Measurements from ENCODE around the gene IL1R2. TPM values are rescaled to one million over a fixed set of nuclear protein-coding genes. Genes with fewer than 3 reads are reported as not detected.

Gene IL1R2
- total and polyA plus RNA-seq, 2 donors: 0.37 to 31.2 TPM

DNA sequence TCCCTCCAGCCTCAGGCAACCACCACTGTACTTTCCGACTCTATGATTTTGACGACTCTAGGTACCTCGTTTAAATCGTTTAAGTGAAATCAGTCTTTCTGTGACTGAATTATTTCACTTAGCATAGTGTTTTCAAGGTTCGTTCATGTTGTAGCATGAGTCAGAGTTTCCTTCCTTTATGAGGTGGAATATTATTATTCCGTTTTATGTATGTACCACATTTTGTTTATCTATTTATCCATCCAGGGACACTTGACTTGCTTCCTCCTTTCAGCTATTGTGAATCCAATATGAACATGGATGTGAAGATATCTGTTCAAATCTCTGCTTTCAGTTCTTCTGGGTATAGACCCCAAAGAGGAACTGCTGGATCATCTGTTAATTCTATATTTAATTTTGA, 19.1 kb downstream of the IL1R2 start:
- no peak for DNase-seq (ENCODE audit: extremely low spot score)
- Histone ChIP-seq H3K4me1 (ENCODE audit: insufficient read depth) (no peaks in the 10 kb centered on the region), H3K4me3 (ENCODE audit: low read depth, low read length) (no peak overlapping the region), H3K36me3 (ENCODE audit: insufficient read depth) (no peaks in the 10 kb centered on the region), H3K27ac (ENCODE audit: low read depth) (no peak overlapping the region)
- WGBS: 79% methylated on average over 6 of the region's 6 CpGs

DNA sequence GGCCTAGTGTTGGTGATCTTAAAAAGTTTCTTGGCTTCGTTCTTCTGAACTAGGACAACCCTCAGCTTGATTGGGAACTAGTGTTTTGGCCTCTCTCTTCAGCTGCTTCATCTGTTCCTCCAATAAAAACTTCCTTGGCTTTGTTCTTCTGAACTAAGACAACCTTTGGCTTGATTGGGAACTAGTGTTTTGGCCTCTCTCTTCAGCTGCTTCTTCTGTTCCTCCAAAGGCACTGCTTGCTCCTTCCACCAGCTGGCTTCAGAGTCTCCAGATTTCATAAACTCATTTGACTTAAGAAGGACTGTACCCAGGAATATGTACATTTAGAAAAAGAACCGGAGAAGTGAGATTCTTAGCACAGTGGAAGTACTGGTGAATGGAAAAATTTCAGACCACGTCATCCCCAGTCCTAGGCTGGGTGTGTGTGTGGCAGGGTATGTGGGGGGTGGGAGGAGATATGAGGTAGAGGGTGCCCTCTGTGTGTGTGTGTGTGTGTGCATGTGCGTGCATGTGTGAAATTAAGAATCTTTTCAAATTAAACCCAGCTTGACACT, 20.4 kb downstream of the IL1R2 start:
- 85% methylated on average over 4 of the region's 4 CpGs for WGBS
- H3K4me1 ChIP-seq (ENCODE audit: insufficient read depth): no peaks in the 10 kb centered on the region
- H3K4me3 ChIP-seq (ENCODE audit: low read depth, low read length): no peak overlapping the region
- H3K36me3 ChIP-seq (ENCODE audit: insufficient read depth): no peaks in the 10 kb centered on the region
- DNase-seq (ENCODE audit: extremely low spot score): no peak
- no peak overlapping the region for H3K27ac ChIP-seq (ENCODE audit: low read depth)

DNA sequence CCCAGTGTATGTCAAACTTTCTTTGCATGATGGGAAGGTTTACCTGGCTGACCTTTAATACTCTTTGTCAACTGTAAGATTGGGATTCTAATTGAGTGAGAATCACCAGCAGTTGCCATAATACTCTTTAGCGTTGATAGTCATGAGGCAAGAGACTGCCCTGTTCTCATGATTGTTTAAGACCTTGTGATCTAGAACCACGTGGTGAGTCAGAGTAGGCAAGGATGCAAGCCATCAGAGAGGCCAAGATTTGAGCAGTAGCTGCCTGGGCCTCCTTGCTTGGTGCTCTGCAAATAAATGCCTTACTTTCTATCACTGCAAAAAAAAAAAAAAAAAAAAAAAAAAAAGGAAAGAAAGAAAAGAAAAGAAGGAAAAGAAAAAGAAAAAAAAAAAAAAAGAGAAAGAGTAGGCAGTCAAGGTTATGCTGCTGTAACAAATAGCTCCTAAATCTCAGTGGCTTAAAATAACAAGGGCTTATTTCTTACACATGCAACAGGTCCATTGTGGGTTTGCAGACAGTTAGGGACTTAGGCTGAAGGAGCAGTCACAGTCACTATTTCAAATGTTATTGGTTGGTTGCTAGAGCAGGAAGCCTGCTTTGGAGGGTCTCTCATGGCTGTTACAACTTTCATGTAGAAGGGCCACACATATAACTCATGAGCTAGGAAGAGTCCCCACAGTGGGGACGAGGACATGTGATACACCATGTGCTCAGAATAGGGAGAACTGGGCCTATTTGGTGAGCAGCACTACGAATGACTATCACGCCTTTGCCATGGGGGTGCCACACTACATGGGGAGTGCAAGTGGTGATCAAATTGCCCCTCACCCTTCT, 21.7 kb downstream of the IL1R2 start:
- no peaks in the 10 kb centered on the region for H3K4me1 ChIP-seq (ENCODE audit: insufficient read depth)
- no peak overlapping the region for H3K27ac ChIP-seq (ENCODE audit: low read depth)
- WGBS: 89% methylated on average over 5 of the region's 5 CpGs
- no peaks in the 10 kb centered on the region for H3K36me3 ChIP-seq (ENCODE audit: insufficient read depth)
- H3K4me3 ChIP-seq (ENCODE audit: low read depth, low read length): no peak overlapping the region
- no peak for DNase-seq (ENCODE audit: extremely low spot score)

DNA sequence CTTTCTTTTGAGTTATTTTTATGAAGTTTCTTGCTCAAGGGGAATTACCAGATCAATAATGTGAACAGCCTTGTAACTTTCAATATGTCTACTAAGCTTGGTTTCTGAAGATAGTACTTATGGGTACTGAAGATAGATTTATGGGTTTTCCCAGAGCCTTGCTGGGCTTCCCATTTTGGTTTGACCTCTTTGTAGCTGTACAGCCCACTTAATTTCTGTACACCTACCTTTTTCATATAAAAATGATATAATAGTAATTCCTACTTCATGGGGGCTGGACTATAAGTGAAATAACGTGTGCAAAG, 22.2 kb downstream of the IL1R2 start:
- DNase-seq (ENCODE audit: extremely low spot score): no peak
- 93% methylated on average over 1 of the region's 1 CpG for WGBS
- H3K36me3 ChIP-seq (ENCODE audit: insufficient read depth): no peaks in the 10 kb centered on the region
- H3K4me1 ChIP-seq (ENCODE audit: insufficient read depth): no peaks in the 10 kb centered on the region
- H3K27ac ChIP-seq (ENCODE audit: low read depth): no peak overlapping the region
- H3K4me3 ChIP-seq (ENCODE audit: low read depth, low read length): no peak overlapping the region

DNA sequence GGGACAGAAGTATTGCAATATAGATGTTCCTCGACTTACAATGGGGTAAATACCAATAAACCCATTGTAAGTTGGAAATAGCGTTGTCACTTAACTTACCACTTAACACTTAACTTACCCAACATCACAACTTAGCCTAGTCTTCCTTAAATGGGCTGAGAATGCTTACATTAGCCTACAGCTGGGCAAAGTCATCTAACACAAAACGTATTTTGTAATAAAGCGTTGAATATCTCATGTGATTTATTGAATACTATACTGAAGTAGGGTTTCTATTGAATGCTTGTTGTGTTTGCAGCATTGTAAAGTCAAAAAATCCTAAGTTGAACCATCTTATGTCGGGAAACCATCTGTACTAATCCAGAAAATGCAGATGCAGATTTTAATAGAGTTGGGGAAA, 23.6 kb downstream of the IL1R2 start:
- H3K36me3 ChIP-seq (ENCODE audit: insufficient read depth): no peaks in the 10 kb centered on the region

DNA sequence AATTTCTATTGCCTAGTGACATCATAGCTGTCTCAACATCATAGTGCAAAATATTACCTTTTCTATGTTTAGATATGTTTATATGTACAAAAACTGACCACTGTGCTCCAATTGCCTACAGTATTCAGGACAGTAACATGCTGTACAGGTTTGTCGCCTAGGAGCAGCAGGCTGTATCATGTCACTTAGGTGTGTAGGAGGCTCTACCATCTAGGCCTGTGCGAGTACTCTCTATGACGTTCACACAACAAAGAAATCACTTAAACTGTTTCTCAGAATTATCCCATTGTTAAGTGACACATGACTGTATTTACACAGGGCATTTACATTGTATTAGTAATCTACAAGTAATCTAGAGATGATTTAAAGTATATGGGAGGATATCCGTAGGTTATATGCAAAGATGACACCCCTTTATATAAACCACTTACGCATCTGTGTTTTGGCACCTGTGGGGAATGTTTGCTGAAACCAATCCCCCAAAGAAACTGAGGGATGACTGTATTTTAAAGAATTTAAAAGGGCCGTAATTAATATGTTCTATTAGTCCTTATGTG, 24.7 kb downstream of the IL1R2 start:
- no peak for DNase-seq (ENCODE audit: extremely low spot score)
- Histone ChIP-seq H3K27ac (ENCODE audit: low read depth) (no peak overlapping the region), H3K4me3 (ENCODE audit: low read depth, low read length) (no peak overlapping the region), H3K36me3 (ENCODE audit: insufficient read depth) (no peaks in the 10 kb centered on the region), H3K4me1 (ENCODE audit: insufficient read depth) (no peaks in the 10 kb centered on the region)
- 80% methylated on average over 6 of the region's 6 CpGs for WGBS

More for the DNA sequence above, 23.6 kb downstream of the IL1R2 start:
- DNase-seq (ENCODE audit: extremely low spot score): no peak
- Histone ChIP-seq H3K27ac (ENCODE audit: low read depth) (no peak overlapping the region), H3K4me3 (ENCODE audit: low read depth, low read length) (no peak overlapping the region), H3K4me1 (ENCODE audit: insufficient read depth) (no peaks in the 10 kb centered on the region)
- WGBS: 79% methylated on average over 5 of the region's 5 CpGs

DNA sequence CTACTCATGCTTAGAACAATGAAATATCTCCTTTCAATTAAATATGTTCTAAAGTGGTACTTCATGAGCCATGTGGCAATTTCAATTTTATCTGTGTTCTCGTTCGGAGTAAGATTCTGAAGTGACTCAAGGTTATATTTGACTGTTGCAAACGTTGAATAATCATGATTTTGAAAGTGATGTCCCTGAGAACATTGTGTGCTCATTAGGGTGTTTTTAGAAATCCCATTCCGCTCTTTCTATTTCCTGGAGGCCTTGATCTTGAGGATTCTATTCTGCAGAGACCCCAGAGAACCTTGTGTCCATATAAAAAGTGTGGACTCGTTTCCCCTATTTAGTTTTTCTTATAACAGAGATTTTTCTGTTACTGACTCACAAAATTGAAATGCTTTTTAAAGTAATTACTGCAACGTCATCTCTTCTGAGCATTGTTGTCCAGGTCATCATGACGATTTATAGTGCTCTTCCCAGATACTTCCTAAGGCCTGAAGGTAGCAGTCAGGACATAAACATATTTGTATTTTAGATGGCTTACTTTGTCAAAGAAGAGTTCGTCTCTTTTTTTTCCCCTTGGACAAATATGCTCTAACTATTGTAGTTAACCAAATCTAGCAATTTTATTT, 27.2 kb downstream of the IL1R2 start:
- Histone ChIP-seq H3K27ac (ENCODE audit: low read depth) (no peak overlapping the region), H3K36me3 (ENCODE audit: insufficient read depth) (no peaks in the 10 kb centered on the region), H3K4me1 (ENCODE audit: insufficient read depth) (no peaks in the 10 kb centered on the region), H3K4me3 (ENCODE audit: low read depth, low read length) (no peak overlapping the region)
- DNase-seq (ENCODE audit: extremely low spot score): no peak
- 86% methylated on average over 8 of the region's 8 CpGs for WGBS

DNA sequence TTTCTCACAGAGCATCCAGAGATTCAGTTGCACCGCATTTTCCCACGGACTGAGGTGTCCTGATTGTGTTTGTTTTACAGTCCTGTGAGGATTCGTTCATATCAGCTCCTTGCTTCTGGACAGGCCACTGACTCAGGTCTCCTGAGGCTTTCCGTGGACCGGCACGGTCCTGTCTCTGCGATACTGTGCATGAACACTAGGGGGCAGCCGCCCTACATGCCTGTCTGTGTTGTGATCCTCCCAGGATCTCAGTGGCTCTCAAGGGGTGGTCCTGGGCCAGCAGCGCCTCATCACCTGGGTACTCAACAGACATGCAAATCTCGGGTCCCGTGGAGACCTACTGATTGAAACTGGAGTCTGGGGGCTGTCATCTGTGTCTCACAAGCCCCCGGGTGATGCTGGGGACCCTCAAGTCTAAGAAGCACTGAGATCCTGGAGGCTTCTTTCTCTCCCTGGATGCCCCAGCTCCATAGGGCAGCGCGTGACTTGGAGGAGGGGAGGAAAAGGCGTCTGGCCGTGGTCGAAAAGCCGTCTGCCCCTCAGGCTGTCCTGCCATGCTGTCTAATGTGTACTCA, 28.9 kb downstream of the IL1R2 start:
- 17% methylated on average over 18 of the region's 18 CpGs for WGBS
- no peaks in the 10 kb centered on the region for H3K36me3 ChIP-seq (ENCODE audit: insufficient read depth)
- no peak overlapping the region for H3K27ac ChIP-seq (ENCODE audit: low read depth)
- H3K4me3 ChIP-seq (ENCODE audit: low read depth, low read length): no peak overlapping the region
- DNase-seq (ENCODE audit: extremely low spot score): no peak
- H3K4me1 ChIP-seq (ENCODE audit: insufficient read depth): no peaks in the 10 kb centered on the region

DNA sequence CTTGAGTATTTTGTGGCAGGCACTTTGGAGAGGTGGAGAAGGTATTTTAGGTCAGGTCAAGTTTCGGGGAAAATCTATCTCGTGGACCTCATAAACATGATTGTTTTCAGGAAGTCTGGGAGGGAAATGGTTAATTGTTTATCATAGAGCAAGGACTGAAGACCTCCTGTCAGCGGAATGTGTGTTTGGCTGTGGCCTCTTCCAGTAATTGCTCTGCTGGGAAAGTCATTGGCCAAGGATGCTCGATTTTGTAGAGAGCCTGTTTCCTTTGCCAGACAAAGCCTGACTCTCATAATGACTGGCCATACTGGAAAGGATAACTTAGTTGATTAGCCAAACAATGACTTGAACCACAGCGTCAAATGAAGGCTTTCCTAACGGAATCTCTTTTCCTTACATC, 30.0 kb downstream of the IL1R2 start:
- Histone ChIP-seq H3K4me1 (ENCODE audit: insufficient read depth) (no peaks in the 10 kb centered on the region), H3K27ac (ENCODE audit: low read depth) (no peak overlapping the region), H3K36me3 (ENCODE audit: insufficient read depth) (no peaks in the 10 kb centered on the region), H3K4me3 (ENCODE audit: low read depth, low read length) (no peak overlapping the region)
- DNase-seq (ENCODE audit: extremely low spot score): no peak
- 57% methylated on average over 6 of the region's 6 CpGs for WGBS

DNA sequence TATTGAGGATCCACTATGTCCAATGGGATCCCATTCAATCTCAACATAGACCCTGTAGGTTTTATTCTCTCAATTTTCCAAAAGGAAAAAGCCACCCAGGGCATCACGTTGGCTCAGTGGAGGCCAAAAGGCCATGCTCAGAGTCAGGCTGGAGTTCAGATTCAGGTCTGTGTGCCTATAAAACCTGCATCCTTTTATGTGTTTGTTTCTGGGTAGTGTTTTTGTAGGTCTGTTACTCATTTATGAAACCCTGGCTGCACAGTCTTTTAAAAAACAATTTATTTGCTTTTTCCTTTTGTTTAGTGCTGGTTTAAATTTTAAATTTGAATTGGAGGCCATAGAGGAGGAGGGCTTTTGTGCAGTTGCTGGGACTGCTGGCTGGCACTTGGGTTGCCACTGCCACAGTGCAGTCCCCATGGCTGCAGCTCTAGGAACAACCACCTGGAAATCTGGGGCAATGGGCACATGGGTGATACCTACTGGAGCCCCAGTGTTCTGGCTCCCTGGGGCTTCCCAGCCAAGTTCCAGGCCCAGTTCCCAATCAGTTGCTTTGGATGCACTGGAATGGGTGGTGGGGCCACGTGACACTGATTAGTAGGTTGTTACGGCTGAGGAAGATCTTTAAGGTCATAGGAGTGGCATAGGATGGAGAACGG, 31.3 kb downstream of the IL1R2 start:
- H3K4me3 ChIP-seq (ENCODE audit: low read depth, low read length): no peak overlapping the region
- no peak overlapping the region for H3K27ac ChIP-seq (ENCODE audit: low read depth)
- no peaks in the 10 kb centered on the region for H3K36me3 ChIP-seq (ENCODE audit: insufficient read depth)
- DNase-seq (ENCODE audit: extremely low spot score): no peak
- 90% methylated on average over 4 of the region's 4 CpGs for WGBS
- H3K4me1 ChIP-seq (ENCODE audit: insufficient read depth): no peaks in the 10 kb centered on the region

DNA sequence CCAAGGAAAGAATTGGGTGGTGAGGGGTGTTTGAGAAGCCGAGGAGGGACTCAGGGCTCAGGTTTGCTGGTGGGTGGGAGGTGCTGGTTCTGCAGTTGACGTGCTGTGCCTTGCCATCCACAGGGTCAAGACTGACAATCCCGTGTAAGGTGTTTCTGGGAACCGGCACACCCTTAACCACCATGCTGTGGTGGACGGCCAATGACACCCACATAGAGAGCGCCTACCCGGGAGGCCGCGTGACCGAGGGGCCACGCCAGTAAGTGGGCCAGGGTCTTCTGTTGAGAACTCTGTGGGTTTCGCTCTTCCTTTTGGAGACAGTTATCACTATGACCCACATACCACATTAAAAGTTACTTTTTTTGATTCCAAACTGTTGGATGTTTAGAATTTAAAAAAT, 32.6 kb downstream of the IL1R2 start:
- WGBS: 97% methylated on average over 12 of the region's 12 CpGs

DNA sequence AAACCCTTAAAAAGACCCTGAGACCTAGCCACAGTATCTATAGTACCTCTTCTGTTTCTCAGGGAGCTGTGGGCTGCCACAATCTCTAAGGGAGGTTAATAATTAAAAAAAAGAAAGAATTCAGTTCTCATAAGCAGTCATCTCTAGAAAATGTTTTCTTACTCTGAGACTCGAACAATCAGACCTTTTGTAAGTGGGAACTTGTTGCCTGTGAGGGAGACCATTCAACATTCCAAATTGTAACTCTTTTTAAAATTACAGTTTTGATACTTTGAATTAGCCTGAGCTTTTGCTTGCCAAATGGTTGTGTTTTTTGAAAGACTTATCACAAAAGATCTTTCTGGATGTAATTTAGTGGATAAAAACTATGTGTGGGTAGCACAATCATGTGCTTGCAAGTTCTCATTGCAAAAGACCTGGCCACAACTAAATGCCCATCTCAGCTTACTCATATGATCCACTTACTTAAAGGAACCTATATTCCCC, 33.3 kb downstream of the IL1R2 start:
- 69% methylated on average over 1 of the region's 1 CpG for WGBS
- no peak overlapping the region for H3K4me3 ChIP-seq (ENCODE audit: low read depth, low read length)
- no peak overlapping the region for H3K27ac ChIP-seq (ENCODE audit: low read depth)
- peaks cover under 1% of the 10 kb centered on the region for H3K4me1 ChIP-seq (ENCODE audit: insufficient read depth)
- no peak for DNase-seq (ENCODE audit: extremely low spot score)
- H3K36me3 ChIP-seq (ENCODE audit: insufficient read depth): no peaks in the 10 kb centered on the region

More for the DNA sequence above, 32.6 kb downstream of the IL1R2 start:
- Histone ChIP-seq H3K27ac (ENCODE audit: low read depth) (no peak overlapping the region), H3K36me3 (ENCODE audit: insufficient read depth) (no peaks in the 10 kb centered on the region), H3K4me3 (ENCODE audit: low read depth, low read length) (no peak overlapping the region), H3K4me1 (ENCODE audit: insufficient read depth) (no peaks in the 10 kb centered on the region)
- DNase-seq (ENCODE audit: extremely low spot score): no peak

DNA sequence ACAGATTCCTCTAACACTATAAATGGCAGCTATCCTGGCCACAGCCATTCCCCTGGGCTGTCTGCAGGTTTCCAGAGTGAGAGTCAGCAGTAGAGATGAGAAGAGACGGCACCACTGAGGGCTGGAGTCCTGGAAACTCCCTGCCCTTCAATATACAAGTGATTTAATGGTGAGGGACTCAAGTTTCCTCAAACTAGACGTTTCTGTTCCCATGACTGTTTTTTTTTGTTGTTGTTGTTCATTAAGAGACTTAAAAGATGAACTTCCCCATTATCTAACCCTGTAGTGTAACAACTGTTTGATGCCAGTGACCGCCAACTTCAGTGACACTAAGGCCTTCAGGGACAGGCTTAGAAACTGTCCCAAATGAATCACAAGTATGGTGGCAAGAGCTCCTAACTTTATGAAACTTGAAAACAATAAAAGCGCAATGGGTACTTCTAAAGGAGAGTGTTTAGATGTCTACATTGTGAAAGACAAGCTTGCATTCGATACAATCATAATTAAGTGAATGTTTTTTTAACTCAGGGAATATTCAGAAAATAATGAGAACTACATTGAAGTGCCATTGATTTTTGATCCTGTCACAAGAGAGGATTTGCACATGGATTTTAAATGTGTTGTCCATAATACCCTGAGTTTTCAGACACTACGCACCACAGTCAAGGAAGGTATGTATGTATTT, 34.0 kb downstream of the IL1R2 start:
- WGBS: 89% methylated on average over 6 of the region's 6 CpGs

More for the DNA sequence above, 34.0 kb downstream of the IL1R2 start:
- peaks cover 1% of the 10 kb centered on the region for H3K4me1 ChIP-seq (ENCODE audit: insufficient read depth)
- H3K36me3 ChIP-seq (ENCODE audit: insufficient read depth): no peaks in the 10 kb centered on the region
- no peak for DNase-seq (ENCODE audit: extremely low spot score)
- no peak overlapping the region for H3K27ac ChIP-seq (ENCODE audit: low read depth)
- no peak overlapping the region for H3K4me3 ChIP-seq (ENCODE audit: low read depth, low read length)

Measured in urinary bladder (tissue), 4 donors.